HUES64 (cell line): Measurements from ENCODE around the gene SUCLG2.

Experiments
- H3K27ac ChIP-seq: 2 replicates; pipeline ENCODE4 v1.7.0; 2013; ENCODE audit warnings: low read depth, low read length, inconsistent platforms
- H3K27me3 ChIP-seq: 2 replicates; pipeline ENCODE4 v1.6.1; 2013; ENCODE audit warnings: mild to moderate bottlenecking, low read length; ENCODE audit not compliant: insufficient read depth
- H3K36me3 ChIP-seq: 2 replicates; pipeline ENCODE4 v1.6.1; 2013; ENCODE audit warnings: mild to moderate bottlenecking, low read length; ENCODE audit not compliant: insufficient read depth
- H3K4me1 ChIP-seq: 2 replicates; pipeline ENCODE4 v1.6.1; 2013; ENCODE audit warnings: mild to moderate bottlenecking, low read length, moderate library complexity; ENCODE audit not compliant: insufficient read depth
- H3K4me3 ChIP-seq: 2 replicates; pipeline ENCODE4 v1.5.1; 2013; ENCODE audit warnings: mild to moderate bottlenecking, low read length, moderate library complexity
- H3K9ac ChIP-seq: 2 replicates; pipeline ENCODE4 v1.6.1; 2013; ENCODE audit warnings: mild to moderate bottlenecking, low read depth, low read length
- H3K9me3 ChIP-seq: 2 replicates; pipeline ENCODE4 v1.6.1; 2013; ENCODE audit warnings: low read depth, low read length; ENCODE audit not compliant: insufficient read depth
- WGBS: fragments of 150-250, 120-280 bp; methylation state at CpG from one replicate; pipeline ENCODE4 v1.1.7; 2013; ENCODE audit warnings: missing lambda C conversion rate; 5-methylcytosine and 5-hydroxymethylcytosine counted together

Gene SUCLG2

GRCh38 chr3:67649681-67650080 is 4.7 kb downstream of the SUCLG2 start:
- no peak overlapping the region for H3K9ac ChIP-seq
- no peaks in the 10 kb centered on the region for H3K27me3 ChIP-seq
- H3K4me3 ChIP-seq = no peak overlapping the region
- no peaks in the 10 kb centered on the region for H3K9me3 ChIP-seq
- H3K27ac ChIP-seq = no peak overlapping the region
- H3K4me1 ChIP-seq = peaks cover 12% of the 10 kb centered on the region; the same call in 1 of the 2 replicates
- no peaks in the 10 kb centered on the region; the same call in 1 of the 2 replicates for H3K36me3 ChIP-seq
- 97% methylated on average over 3 of the region's 3 CpGs for WGBS

GRCh38 chr3:67648701-67649100 is 5.7 kb downstream of the SUCLG2 start:
- H3K9me3 ChIP-seq = no peaks in the 10 kb centered on the region
- H3K4me3 ChIP-seq = no peak overlapping the region
- no peak overlapping the region for H3K9ac ChIP-seq
- no peaks in the 10 kb centered on the region; the same call in 1 of the 2 replicates for H3K36me3 ChIP-seq
- H3K27ac ChIP-seq = no peak overlapping the region
- 99% methylated on average over 3 of the region's 4 CpGs for WGBS
- no peaks in the 10 kb centered on the region for H3K27me3 ChIP-seq
- peaks cover 9% of the 10 kb centered on the region; the same call in 1 of the 2 replicates for H3K4me1 ChIP-seq

GRCh38 chr3:67648229-67648628 is 6.2 kb downstream of the SUCLG2 start:
- Histone ChIP-seq H3K36me3 (no peaks in the 10 kb centered on the region; the same call in 1 of the 2 replicates), H3K27ac (no peak overlapping the region), H3K27me3 (no peaks in the 10 kb centered on the region), H3K4me3 (no peak overlapping the region), H3K9ac (no peak overlapping the region), H3K9me3 (no peaks in the 10 kb centered on the region), H3K4me1 (peaks cover 4% of the 10 kb centered on the region; the same call in 1 of the 2 replicates)
- 69% methylated on average over 4 of the region's 4 CpGs for WGBS

- Histone ChIP-seq H3K36me3 (no peaks in the 10 kb centered on the region; the same call in 1 of the 2 replicates), H3K4me1 (no peaks in the 10 kb centered on the region; the same call in 1 of the 2 replicates), H3K4me3 (no peak overlapping the region), H3K9me3 (no peaks in the 10 kb centered on the region), H3K9ac (no peak overlapping the region), H3K27ac (no peak overlapping the region), H3K27me3 (no peaks in the 10 kb centered on the region)
- 86% methylated on average over 4 of the region's 5 CpGs for WGBS
Observed at GRCh38 chr3:67647390-67647878, 7.0 kb downstream of the SUCLG2 start.

GRCh38 chr3:67646586-67647234 is 7.7 kb downstream of the SUCLG2 start:
- no peak overlapping the region for H3K9ac ChIP-seq
- H3K27me3 ChIP-seq = no peaks in the 10 kb centered on the region
- H3K4me1 ChIP-seq = no peaks in the 10 kb centered on the region; the same call in 1 of the 2 replicates
- 95% methylated on average over 8 of the region's 8 CpGs for whole genome bisulfite sequencing
- no peaks in the 10 kb centered on the region; the same call in 1 of the 2 replicates for H3K36me3 ChIP-seq
- H3K9me3 ChIP-seq = no peaks in the 10 kb centered on the region
- H3K27ac ChIP-seq = no peak overlapping the region
- H3K4me3 ChIP-seq = no peak overlapping the region

GRCh38 chr3:67644827-67645226 is 9.6 kb downstream of the SUCLG2 start:
- Histone ChIP-seq H3K27me3 (no peaks in the 10 kb centered on the region), H3K36me3 (no peaks in the 10 kb centered on the region; the same call in 1 of the 2 replicates), H3K27ac (no peak overlapping the region), H3K9ac (no peak overlapping the region), H3K4me3 (no peak overlapping the region), H3K4me1 (no peaks in the 10 kb centered on the region; the same call in 1 of the 2 replicates), H3K9me3 (no peaks in the 10 kb centered on the region)
- 100% methylated on average over 1 of the region's 1 CpG for WGBS

GRCh38 chr3:67642734-67643133 is 11.7 kb downstream of the SUCLG2 start:
- Histone ChIP-seq H3K27me3 (no peaks in the 10 kb centered on the region), H3K27ac (no peak overlapping the region), H3K9me3 (no peaks in the 10 kb centered on the region), H3K36me3 (no peaks in the 10 kb centered on the region; the same call in 1 of the 2 replicates), H3K4me3 (no peak overlapping the region), H3K9ac (no peak overlapping the region), H3K4me1 (no peaks in the 10 kb centered on the region)
- WGBS = no CpG with 5 or more reads among the region's 1 CpG

GRCh38 chr3:67642190-67642589 is 12.2 kb downstream of the SUCLG2 start:
- Histone ChIP-seq H3K4me3 (no peak overlapping the region), H3K9me3 (no peaks in the 10 kb centered on the region), H3K27me3 (no peaks in the 10 kb centered on the region), H3K9ac (no peak overlapping the region), H3K27ac (no peak overlapping the region), H3K36me3 (no peaks in the 10 kb centered on the region; the same call in 1 of the 2 replicates), H3K4me1 (no peaks in the 10 kb centered on the region)
- WGBS = 98% methylated on average over 3 of the region's 4 CpGs

GRCh38 chr3:67641451-67641850 is 13.0 kb downstream of the SUCLG2 start:
- Histone ChIP-seq H3K27ac (no peak overlapping the region), H3K9me3 (no peaks in the 10 kb centered on the region), H3K4me1 (no peaks in the 10 kb centered on the region), H3K4me3 (no peak overlapping the region), H3K9ac (no peak overlapping the region), H3K27me3 (no peaks in the 10 kb centered on the region), H3K36me3 (no peaks in the 10 kb centered on the region)
- 82% methylated on average over 2 of the region's 3 CpGs for WGBS

- H3K27me3 ChIP-seq = no peaks in the 10 kb centered on the region
- H3K9me3 ChIP-seq = no peaks in the 10 kb centered on the region
- H3K4me3 ChIP-seq = no peak overlapping the region
- H3K4me1 ChIP-seq = no peaks in the 10 kb centered on the region
- no peak overlapping the region for H3K9ac ChIP-seq
- WGBS = 95% methylated on average over 6 of the region's 6 CpGs
- no peak overlapping the region for H3K27ac ChIP-seq
- H3K36me3 ChIP-seq = no peaks in the 10 kb centered on the region
Observed at GRCh38 chr3:67640023-67640660, 14.3 kb downstream of the SUCLG2 start.

GRCh38 chr3:67637255-67637900 is 17.0 kb downstream of the SUCLG2 start:
- Histone ChIP-seq H3K9me3 (no peaks in the 10 kb centered on the region), H3K9ac (no peak overlapping the region), H3K36me3 (no peaks in the 10 kb centered on the region), H3K27me3 (no peaks in the 10 kb centered on the region), H3K4me1 (no peaks in the 10 kb centered on the region), H3K27ac (no peak overlapping the region), H3K4me3 (no peak overlapping the region)
- WGBS = 99% methylated on average over 4 of the region's 4 CpGs
